NCI-H1105 treated with DMSO at 0.1 percent for 48 hours (cell line): ENCODE data around the gene CDCA7L.
"Not testable (repeated sequence)": the region's sequence is repeated elsewhere in the genome, so short reads cannot be mapped to it uniquely, and the experiment has no call there.

Source experiments
- DNase-seq: peaks from one replicate; lab custom pipeline; 2025; lab: John Stamatoyannopoulos, UW

Gene CDCA7L

GRCh38 chr7:21903020-21903786 lies 42.5 kb downstream of the CDCA7L start:
- DNase-seq, result no peak

DNA sequence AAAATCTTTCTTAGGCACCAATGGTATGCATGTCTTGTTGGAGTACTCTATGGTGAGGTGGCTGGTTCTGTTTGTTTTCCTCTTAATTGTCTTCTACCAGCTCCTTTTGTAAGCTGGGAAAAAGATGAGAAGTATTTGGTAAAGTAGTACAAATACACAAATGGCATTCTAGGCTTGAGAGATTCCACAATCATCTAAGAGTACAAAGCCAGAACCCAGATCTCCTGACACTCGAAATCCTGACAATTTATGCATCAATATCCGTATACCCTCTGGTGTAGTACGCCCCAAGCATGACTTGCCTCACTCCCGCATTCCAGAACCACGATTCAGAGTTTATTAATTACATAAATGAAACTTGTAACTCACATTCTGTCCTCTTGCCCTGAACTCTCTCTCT lies 43.5 kb downstream of the CDCA7L start:
- no peak for DNase-seq

DNA sequence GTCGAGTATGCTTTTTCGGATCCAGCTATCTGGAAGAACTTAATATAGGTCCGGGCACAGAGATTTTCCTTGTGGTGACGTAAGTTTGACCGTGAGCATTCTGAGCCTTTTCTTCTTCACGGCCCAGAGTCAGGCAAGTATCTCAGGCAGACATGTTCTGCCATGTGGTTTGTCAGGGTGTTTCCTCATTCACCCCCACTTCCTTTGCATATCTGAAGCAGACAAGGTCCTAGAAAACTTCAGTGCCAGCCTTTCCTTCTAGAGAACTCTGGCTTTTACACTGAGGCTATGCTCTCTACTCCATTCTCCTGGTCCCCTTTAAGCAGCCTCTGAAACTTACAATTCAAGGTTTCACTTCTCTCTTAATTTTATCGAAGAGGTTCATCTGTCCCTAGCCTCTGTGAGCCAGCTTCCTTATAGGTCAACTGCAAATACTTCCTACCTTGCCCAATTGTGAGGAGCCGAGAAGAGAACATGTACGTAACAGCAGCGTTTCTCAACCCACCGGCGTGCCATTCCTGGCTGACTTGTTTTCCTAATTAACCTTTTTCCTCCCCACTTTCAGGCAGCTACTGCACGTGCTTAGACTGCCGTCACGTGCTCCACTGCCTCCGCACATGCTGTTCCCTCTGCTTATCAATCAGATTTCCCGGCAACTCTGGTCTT lies 47.3 kb downstream of the CDCA7L start:
- DNase-seq, result no peak

DNA sequence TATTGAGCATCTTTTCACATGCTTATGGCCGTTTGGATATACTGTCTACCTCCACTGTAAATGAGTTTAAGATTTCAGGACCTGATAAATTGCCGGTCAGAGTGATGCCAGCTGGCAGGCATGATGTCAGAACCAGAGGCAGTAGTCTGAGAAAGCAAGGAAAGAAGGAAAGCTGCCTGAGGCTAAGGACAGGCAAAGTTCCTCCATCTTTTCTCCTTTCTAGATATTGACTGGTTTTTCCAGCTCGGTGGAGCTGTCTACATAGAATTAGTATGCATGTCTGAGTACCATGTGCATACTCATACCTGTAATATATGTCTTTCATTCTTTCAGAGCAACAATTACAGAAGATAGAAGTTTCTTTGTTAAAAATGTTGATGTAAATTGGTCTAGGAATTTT lies 52.3 kb downstream of the CDCA7L start:
- no peak for DNase-seq

GRCh38 chr7:21891291-21891690 lies 54.4 kb downstream of the CDCA7L start:
- no peak for DNase-seq

DNA sequence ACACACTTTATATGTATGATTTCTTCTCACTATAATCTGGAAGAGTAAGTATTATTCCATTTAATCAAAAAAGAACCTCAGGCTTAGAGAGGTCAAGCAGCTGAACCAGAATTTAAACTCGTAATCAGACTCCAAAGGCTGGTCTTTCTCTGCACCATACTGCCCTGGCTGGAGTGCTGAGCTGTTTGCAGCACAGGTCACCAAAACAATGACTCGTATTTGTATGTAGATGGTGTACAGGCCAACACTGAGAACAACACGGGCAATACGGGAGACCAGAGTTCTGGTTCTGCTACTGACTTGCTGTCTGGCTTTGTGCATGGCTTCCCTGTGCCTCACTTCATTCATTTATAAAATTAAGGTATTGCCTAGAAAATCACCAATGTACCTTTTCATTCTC lies 57.9 kb downstream of the CDCA7L start:
- no peak for DNase-seq

DNA sequence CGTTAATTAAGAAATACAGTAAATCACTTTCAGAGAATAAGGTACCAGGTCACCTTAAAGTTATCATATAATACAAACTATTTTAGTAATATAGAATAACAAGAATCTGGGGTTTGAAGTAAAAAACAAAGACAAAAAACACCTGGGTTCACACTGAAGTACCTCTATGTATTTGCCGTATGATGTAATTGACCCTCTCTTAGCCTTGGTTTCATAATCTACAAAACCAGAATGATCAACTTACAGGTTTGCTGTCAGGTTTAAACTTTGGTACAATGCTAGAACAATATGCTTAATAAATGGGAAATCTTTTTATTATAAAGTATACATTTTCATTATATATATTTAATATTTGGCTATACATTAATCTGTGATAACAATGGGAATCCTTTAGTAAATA lies 58.3 kb downstream of the CDCA7L start:
- DNase-seq, result no peak

- DNase-seq, result no peak
Observed at GRCh38 chr7:21886396-21886795, 59.3 kb downstream of the CDCA7L start.

- DNase-seq, result no peak
Observed at GRCh38 chr7:21884496-21884895, 61.2 kb downstream of the CDCA7L start.

DNA sequence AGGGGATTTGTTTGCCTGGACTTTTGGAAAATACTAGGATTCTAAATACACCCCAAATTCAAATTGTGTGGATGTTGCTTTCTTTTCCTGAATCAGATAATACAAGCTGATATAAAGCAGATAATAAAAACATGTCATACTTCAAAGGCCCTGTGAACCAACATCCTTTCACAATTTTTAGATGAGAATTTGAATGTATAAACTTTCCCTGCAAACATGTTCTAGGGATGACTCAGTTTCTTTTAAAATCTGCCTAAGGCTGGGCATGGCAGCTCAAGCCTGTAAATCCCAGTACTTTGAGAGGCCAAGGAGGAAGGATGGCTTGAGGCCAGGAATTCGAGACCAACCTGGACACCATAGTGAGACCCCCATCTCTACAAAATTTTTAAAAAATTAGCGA lies 62.2 kb downstream of the CDCA7L start:
- not testable (repeated sequence) for DNase-seq

GRCh38 chr7:21883069-21883468 lies 62.6 kb downstream of the CDCA7L start:
- DNase-seq, result no peak

DNA sequence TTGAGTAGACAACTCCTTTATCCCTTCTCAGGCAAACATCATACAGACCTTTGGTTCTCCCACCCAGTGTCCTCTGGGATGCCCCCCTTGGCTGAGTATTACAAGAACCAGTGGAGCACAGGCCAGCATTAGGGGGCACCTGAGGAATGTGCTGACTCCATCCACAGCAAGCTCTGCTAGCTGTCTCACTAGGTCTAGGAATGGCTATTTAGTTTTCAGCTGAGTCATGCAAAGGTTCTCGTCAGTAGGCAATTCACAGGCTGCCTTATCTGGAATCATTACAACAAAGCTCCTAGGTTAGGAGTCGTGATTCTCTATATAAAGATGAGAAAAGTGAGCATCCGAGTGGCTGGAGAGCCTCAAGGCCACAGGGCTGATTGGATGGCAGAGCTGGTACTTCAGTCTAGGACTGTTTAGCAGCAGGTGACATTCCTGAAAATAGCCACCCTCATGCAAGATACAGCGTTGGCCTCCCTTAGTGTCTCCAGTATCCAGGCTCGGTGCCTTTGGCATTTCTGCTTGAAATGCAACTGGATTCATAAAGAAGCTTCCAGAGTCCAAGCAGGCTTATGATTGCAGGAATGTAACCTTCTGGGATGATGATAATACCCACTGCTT lies 75.8 kb downstream of the CDCA7L start:
- DNase-seq, result no peak

DNA sequence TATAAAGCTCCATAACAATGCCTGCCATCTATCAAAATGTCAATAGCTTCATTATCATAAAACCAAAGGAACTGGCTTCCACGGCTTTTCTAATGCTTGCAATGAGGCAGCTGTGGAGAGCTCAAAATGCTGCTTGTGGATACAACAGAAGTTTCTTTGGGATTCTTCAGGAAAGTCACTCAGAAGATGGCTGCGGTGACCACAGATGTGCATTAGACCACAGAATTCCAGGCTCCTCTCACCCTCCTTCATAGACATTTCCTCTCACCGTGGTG lies 77.2 kb downstream of the CDCA7L start:
- DNase-seq, result no peak

DNA sequence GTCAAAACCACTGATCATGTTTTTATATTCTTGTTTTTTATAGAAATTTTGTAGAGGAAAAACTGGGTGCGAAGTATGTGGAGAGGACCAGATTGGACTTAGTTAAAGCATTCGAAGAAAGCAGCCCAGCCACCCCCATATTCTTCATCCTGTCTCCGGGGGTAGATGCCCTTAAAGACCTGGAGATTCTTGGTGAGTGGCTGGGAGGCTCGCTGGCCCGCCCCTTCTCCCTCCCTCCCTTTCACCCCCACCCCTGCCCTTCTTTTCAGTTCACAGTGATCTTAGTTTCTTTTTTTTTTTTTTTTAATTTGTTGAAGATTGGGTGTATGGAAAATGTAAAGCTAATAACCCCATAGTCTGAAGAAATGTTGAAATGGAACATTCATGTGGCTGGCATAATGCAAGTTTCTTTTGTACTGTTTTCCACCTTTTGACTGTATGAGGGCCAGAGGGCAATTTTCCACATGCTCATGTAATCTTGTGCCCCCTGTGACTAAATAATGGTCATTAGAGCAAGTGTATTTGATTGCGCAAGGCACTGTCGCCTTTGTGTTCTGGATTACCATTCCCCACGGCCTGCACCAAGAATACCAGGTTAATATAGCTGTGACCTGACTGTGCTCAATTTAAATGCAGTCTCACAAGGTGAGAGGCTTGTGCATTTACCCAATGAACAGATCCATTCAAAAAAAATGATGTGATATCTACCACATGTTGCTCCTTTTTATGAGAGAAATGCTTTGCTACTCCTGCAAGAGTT lies 77.7 kb downstream of the CDCA7L start:
- DNase-seq, result no peak

DNA sequence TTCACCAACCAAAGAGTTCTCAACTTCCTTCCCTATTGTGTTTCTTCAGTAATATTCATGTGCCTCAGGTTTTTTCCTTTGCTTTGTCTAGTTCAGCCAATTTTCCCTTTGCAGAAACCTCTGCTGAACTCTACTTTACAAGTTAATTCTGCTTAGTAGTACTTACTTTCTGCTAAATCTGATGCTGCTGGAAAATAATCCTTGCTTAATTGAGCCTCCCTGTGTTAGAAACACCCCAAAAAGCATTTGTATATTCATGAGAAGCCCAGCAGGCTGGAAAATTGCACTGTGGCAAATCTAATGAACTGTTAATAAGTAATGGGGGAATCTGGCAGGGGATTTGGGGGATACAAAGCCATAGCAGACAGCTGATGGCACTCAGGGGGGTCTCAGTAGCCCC lies 78.5 kb downstream of the CDCA7L start:
- DNase-seq, result no peak

DNA sequence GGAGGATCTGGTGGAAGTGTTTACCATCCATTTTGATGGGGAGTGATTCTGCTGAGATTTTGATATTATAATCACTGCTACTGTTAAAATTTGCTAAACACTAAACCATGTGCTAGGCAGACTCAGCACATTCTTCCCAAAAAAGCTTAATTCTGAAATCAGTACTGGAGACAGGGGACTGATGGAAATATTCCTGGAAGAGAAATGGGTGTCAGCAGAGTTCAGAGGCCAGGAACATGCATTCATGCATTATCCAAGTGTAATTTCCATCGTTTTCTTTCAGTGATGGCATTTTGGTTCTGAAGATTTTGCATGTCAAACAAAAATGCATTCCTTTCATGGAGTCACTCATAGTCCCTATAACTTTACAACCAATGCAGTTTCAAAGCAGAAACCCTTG lies 79.0 kb downstream of the CDCA7L start:
- no peak for DNase-seq

- DNase-seq, result not testable (repeated sequence)
Observed at GRCh38 chr7:21865631-21866204, 80.0 kb downstream of the CDCA7L start.

DNA sequence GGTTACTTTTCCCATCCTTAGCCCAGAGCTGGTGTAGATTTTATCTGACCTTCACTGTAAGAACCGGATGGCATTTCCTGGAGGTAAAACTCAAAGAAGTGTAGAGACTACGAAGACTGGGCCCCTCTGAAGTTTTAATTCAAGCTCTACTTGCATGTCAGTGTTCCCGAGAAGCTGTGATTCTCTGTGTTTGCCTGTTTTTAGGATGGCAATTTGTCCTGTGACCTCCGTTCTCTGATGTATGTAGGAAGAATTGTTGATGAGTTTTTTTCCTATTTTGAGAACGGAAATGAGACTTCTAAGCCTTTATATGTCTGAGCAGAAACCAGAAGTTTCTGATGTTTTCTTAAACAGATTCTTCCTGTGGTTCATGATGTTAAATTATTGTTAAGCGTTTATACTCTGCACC lies 94.1 kb downstream of the CDCA7L start:
- DNase-seq, result no peak
